AG04450 (cell line): Measurements from ENCODE around the gene RGS17. TPM values are rescaled to one million over a fixed set of nuclear protein-coding genes. Genes with fewer than 3 reads are reported as not detected.

Source experiments
- CTCF ChIA-PET: fragments of 300-600, 350-600 bp; formaldehyde crosslinking; extraction: SDS; loops from one replicate; lab custom pipeline; 2022; ENCODE audit warnings: antibody characterized with exemption, inconsistent platforms; lab: Charles Lee
- POLR2A ChIA-PET: fragments of 350-600 bp; formaldehyde crosslinking; extraction: SDS; loops from one replicate; lab custom pipeline; 2021; ENCODE audit warnings: antibody characterized with exemption, inconsistent platforms; lab: Yijun Ruan, JAX
- DNase-seq: peaks from one replicate; pipeline ENCODE4 v3.0.0-alpha.2; 2011; ENCODE audit warnings: low read depth, low spot score
- H3K27ac ChIP-seq: one replicate; pipeline ENCODE4 v1.5.1; 2012; ENCODE audit warnings: low read depth, low read length, control low read depth
- H3K27me3 ChIP-seq: one replicate; pipeline ENCODE4 v1.6.0; 2012; ENCODE audit warnings: low read length; ENCODE audit not compliant: control insufficient read depth, insufficient read depth
- H3K4me3 ChIP-seq: 2 replicates; pipeline ENCODE4 v1.5.1; 2011; ENCODE audit warnings: mild to moderate bottlenecking, low read depth, low read length, control low read depth
- H3K9me3 ChIP-seq: 2 replicates; pipeline ENCODE4 v1.5.1; 2012; ENCODE audit warnings: low read length; ENCODE audit not compliant: control insufficient read depth, insufficient read depth
- CTCF ChIP-seq: IDR thresholded peaks from 2 replicates; pipeline ENCODE4 v1.5.1; 2011; ENCODE audit warnings: low read depth, low read length, control low read depth, inconsistent platforms
- polyA plus RNA-seq: library from polyadenylated mRNA; depleted of rRNA; stranded (reverse); fragments of >200 nt; gene quantifications from 2 replicates; pipeline ENCODE4 v1.2.3, GENCODE V29; 2011

RGS17 gene
- polyA plus RNA-seq, 1 experiment = 12.2 TPM

- CTCF ChIA-PET = interaction anchor here (1.6 kb wide), 1 partner anchor 35 kb away, joined by 4 read pairs; no protein-coding TSS in a partner anchor
Observed at GRCh38 chr6:153059757-153060156, 71.3 kb downstream of the RGS17 start.

GRCh38 chr6:153059311-153059710 lies 71.8 kb downstream of the RGS17 start:
- Histone ChIP-seq H3K9me3 (no peaks in the 10 kb centered on the region), H3K4me3 (no peak overlapping the region), H3K27ac (no peak overlapping the region), H3K27me3 (no peaks in the 10 kb centered on the region)
- no peak for DNase-seq
- no peak for TF ChIP-seq CTCF
- CTCF ChIA-PET = interaction anchor here (1.6 kb wide), 1 partner anchor 34 kb away, joined by 4 read pairs; no protein-coding TSS in a partner anchor
- POLR2A ChIA-PET = no interaction called here

More at GRCh38 chr6:153059757-153060156, 71.3 kb downstream of the RGS17 start:
- no peak for TF ChIP-seq CTCF
- no peaks in the 10 kb centered on the region for H3K27me3 ChIP-seq
- H3K27ac ChIP-seq = no peak overlapping the region
- H3K9me3 ChIP-seq = no peaks in the 10 kb centered on the region
- H3K4me3 ChIP-seq = no peak overlapping the region
- POLR2A ChIA-PET = no interaction called here
- no peak for DNase-seq

- ChIA-PET POLR2A (no interaction called here), CTCF (interaction anchor here (1.4 kb wide), 1 partner anchor 34 kb away, joined by 3 read pairs; no protein-coding TSS in a partner anchor)
- Histone ChIP-seq H3K27me3 (no peaks in the 10 kb centered on the region), H3K27ac (no peak overlapping the region), H3K4me3 (no peak overlapping the region), H3K9me3 (no peaks in the 10 kb centered on the region)
- no peak for TF ChIP-seq CTCF
- DNase-seq = no peak
Observed at GRCh38 chr6:153058909-153059308, 72.2 kb downstream of the RGS17 start.

- POLR2A ChIA-PET = no interaction called here
- H3K9me3 ChIP-seq = no peaks in the 10 kb centered on the region
- no peaks in the 10 kb centered on the region for H3K27me3 ChIP-seq
- TF ChIP-seq CTCF = no peak
- H3K4me3 ChIP-seq = no peak overlapping the region
- DNase-seq = no peak
- CTCF ChIA-PET = interaction anchor here (1.4 kb wide), 1 partner anchor 33 kb away, joined by 3 read pairs; no protein-coding TSS in a partner anchor
- no peak overlapping the region for H3K27ac ChIP-seq
Observed at GRCh38 chr6:153058291-153058690, 72.8 kb downstream of the RGS17 start.

GRCh38 chr6:153056308-153056707 lies 74.8 kb downstream of the RGS17 start:
- H3K27ac ChIP-seq = no peak overlapping the region
- no peaks in the 10 kb centered on the region for H3K9me3 ChIP-seq
- DNase-seq = no peak
- ChIA-PET POLR2A (no interaction called here), CTCF (no interaction called here)
- no peak for TF ChIP-seq CTCF
- H3K27me3 ChIP-seq = no peaks in the 10 kb centered on the region
- no peak overlapping the region for H3K4me3 ChIP-seq
